Esophagus squamous epithelium (tissue), 5 donors: ENCODE measurements around the gene NDST1. TPM values are rescaled to one million over a fixed set of nuclear protein-coding genes. Genes with fewer than 3 reads are reported as not detected.

ENCODE experiments used
- DNase-seq: peaks from one replicate; lab custom pipeline; 2025; lab: John Stamatoyannopoulos, UW
- H3K27ac ChIP-seq, 4 donors: fragments of 200-600 bp; sonication (generic); one replicate each; pipeline ENCODE4 v1.5.1; 2016 to 2019; ENCODE audit warnings: mild to moderate bottlenecking in 1 of 4
- H3K27me3 ChIP-seq, 4 donors: fragments of 200-600 bp; sonication (generic); 1 replicate in 3 of 4; 2 replicates in 1 of 4; pipeline versions ENCODE4 v1.5.1 to v1.6.0; 2017 to 2021; ENCODE audit warnings: antibody characterized with exemption in 1 of 4
- H3K36me3 ChIP-seq, 3 donors: fragments of 200-600 bp; sonication (generic); one replicate each; pipeline ENCODE4 v1.5.1; 2016 to 2019
- H3K4me1 ChIP-seq, 3 donors: fragments of 200-600 bp; sonication (generic); one replicate each; pipeline ENCODE4 v1.5.1; 2017 to 2019
- H3K4me3 ChIP-seq, 4 donors: fragments of 200-600 bp; sonication (generic); 1 replicate in 3 of 4; 2 replicates in 1 of 4; pipeline ENCODE4 v1.5.1; 2016 to 2019; ENCODE audit warnings: mild to moderate bottlenecking in 2 of 4, moderate library complexity in 1 of 4
- H3K9me3 ChIP-seq, 3 donors: fragments of 200-600 bp; sonication (generic); one replicate each; pipeline ENCODE4 v1.5.1; 2016 to 2019
- CTCF ChIP-seq, 6 experiments: fragments of 450-650 bp in 4 of 6; fragments of 200-600 bp in 2 of 6; sonication (generic) in 2 of 6; IDR thresholded peaks; one replicate each; pipeline ENCODE4 v1.5.1; 2016 to 2019; ENCODE audit warnings: antibody characterized with exemption in 6 of 6, mild to moderate bottlenecking in 4 of 6, moderate library complexity in 4 of 6
- POLR2A ChIP-seq, 4 donors: fragments of 450-650 bp; IDR thresholded peaks; one replicate each; pipeline ENCODE4 v1.6.1; 2017; ENCODE audit warnings: antibody characterized with exemption in 4 of 4, mild to moderate bottlenecking in 4 of 4, moderate library complexity in 3 of 4
- WGBS, 2 donors: methylation state at CpG; one replicate each; pipeline ENCODE4 v1.1.5; 2018; 5-methylcytosine and 5-hydroxymethylcytosine counted together
- intact Hi-C: fragments of 100-400 bp; cut with DNase I; formaldehyde crosslinking; loops from one replicate; pipeline ENCODE4 v1.15.0; 2022
- total RNA-seq, 4 donors: library from RNA; depleted of rRNA; stranded (reverse); fragments of >200 nt; gene quantifications; one replicate each; pipeline ENCODE4 v1.1.0, GENCODE V29; 2016
- donor health status: DM: yes; HTN: yes; CAD: no.

The NDST1 gene
- total RNA-seq, 4 donors from 2014 or later, result 76.5 to 205 (median 118) TPM

- H3K27ac ChIP-seq, result no peak overlapping the region
- no peaks in the 10 kb centered on the region for H3K9me3 ChIP-seq
- no peak for DNase-seq
- H3K27me3 ChIP-seq, result no peaks in the 10 kb centered on the region
- H3K36me3 ChIP-seq, result peaks cover 18 to 42% (median 31%) of the 10 kb centered on the region in 3 donors
- intact Hi-C loops, result loop anchor here (5.0 kb wide), 1 partner anchor 294 kb away; no protein-coding TSS in a partner anchor
- TF ChIP-seq CTCF (IDR thresholded peaks at IDR 0.05) (no peak), POLR2A (IDR thresholded peaks at IDR 0.05) (no peak)
- WGBS, 2 donors, result 72 to 73% methylated on average over 11 of the region's 12 CpGs
- no peak overlapping the region for H3K4me3 ChIP-seq
- peaks cover 0 to 23% (median 0%) of the 10 kb centered on the region in 3 donors for H3K4me1 ChIP-seq
These were observed 50.2 kb downstream of the NDST1 start for GRCh38 chr5:150558088-150558621.

- intact Hi-C loops, result loop anchor here (5.0 kb wide), 1 partner anchor 293 kb away; no protein-coding TSS in a partner anchor
- no peak for DNase-seq
- no peak overlapping the region for H3K27ac ChIP-seq
- WGBS, 2 donors, result 73% methylated on average over 2 of the region's 2 CpGs; no CpG with 5 or more reads in 1 of the 2 donors
- no peaks in the 10 kb centered on the region for H3K9me3 ChIP-seq
- peaks cover 0 to 23% (median 0%) of the 10 kb centered on the region in 3 donors for H3K4me1 ChIP-seq
- TF ChIP-seq CTCF (IDR thresholded peaks at IDR 0.05) (no peak), POLR2A (IDR thresholded peaks at IDR 0.05) (no peak)
- no peak overlapping the region for H3K4me3 ChIP-seq
- peaks cover 9 to 33% (median 22%) of the 10 kb centered on the region in 3 donors for H3K36me3 ChIP-seq
- no peaks in the 10 kb centered on the region for H3K27me3 ChIP-seq
These were observed 51.2 kb downstream of the NDST1 start for GRCh38 chr5:150559088-150559487.

- H3K36me3 ChIP-seq, result peaks cover 9 to 27% (median 18%) of the 10 kb centered on the region in 3 donors
- intact Hi-C loops, result loop anchor here (5.0 kb wide), 2 partner anchors 98 to 293 kb away; no protein-coding TSS in a partner anchor
- DNase-seq, result no peak
- H3K4me1 ChIP-seq, result peaks cover 0 to 23% (median 0%) of the 10 kb centered on the region in 3 donors
- no peak for TF ChIP-seq POLR2A (IDR thresholded peaks at IDR 0.05)
- TF ChIP-seq CTCF (IDR thresholded peaks at IDR 0.05), result no peak
- 29 to 66% methylated on average over 3 to 4 of the region's 4 CpGs for WGBS, 2 donors
- no peaks in the 10 kb centered on the region for H3K27me3 ChIP-seq
- no peaks in the 10 kb centered on the region for H3K9me3 ChIP-seq
- no peak overlapping the region for H3K27ac ChIP-seq
- no peak overlapping the region for H3K4me3 ChIP-seq
These were observed 51.8 kb downstream of the NDST1 start for GRCh38 chr5:150559701-150560100.

- Histone ChIP-seq H3K4me3 (no peak overlapping the region), H3K36me3 (peaks cover under 1 to 18% (median 9%) of the 10 kb centered on the region in 3 donors), H3K4me1 (peaks cover 0 to 23% (median 0%) of the 10 kb centered on the region in 3 donors), H3K9me3 (no peaks in the 10 kb centered on the region), H3K27me3 (no peaks in the 10 kb centered on the region), H3K27ac (no peak overlapping the region)
- intact Hi-C loops, result loop anchor here (5.0 kb wide), 1 partner anchor 97 kb away; no protein-coding TSS in a partner anchor
- peak; percentile 18 for DNase-seq
- TF ChIP-seq CTCF (IDR thresholded peaks at IDR 0.05), result peak; percentile 92 to 98 (median 95)
- no peak for TF ChIP-seq POLR2A (IDR thresholded peaks at IDR 0.05)
- 14 to 15% methylated on average over 9 of the region's 11 CpGs for WGBS, 2 donors
These were observed 52.7 kb downstream of the NDST1 start for GRCh38 chr5:150560401-150561191.

GRCh38 chr5:150561192-150561512, 53.2 kb downstream of the NDST1 start:
- no peak for DNase-seq
- TF ChIP-seq CTCF (IDR thresholded peaks at IDR 0.05) (no peak), POLR2A (IDR thresholded peaks at IDR 0.05) (no peak)
- no peaks in the 10 kb centered on the region for H3K27me3 ChIP-seq
- no peak overlapping the region for H3K4me3 ChIP-seq
- H3K27ac ChIP-seq, result no peak overlapping the region
- intact Hi-C loops, result loop anchor here (5.0 kb wide), 1 partner anchor 96 kb away; no protein-coding TSS in a partner anchor
- H3K4me1 ChIP-seq, result peaks cover 0 to 23% (median 0%) of the 10 kb centered on the region in 3 donors
- no peaks in the 10 kb centered on the region for H3K9me3 ChIP-seq
- 49 to 64% methylated on average over 2 of the region's 2 CpGs for WGBS, 2 donors
- peaks cover 0 to 12% (median 4%) of the 10 kb centered on the region in 3 donors for H3K36me3 ChIP-seq
